Kidney epithelial cell (primary cell): ENCODE measurements around the gene MIB1. TPM values are rescaled to one million over a fixed set of nuclear protein-coding genes. Genes with fewer than 3 reads are reported as not detected.
A peak's percentile ranks its signal among the peaks of the same experiment; 100 is the strongest.
"Not testable (repeated sequence)": the region's sequence is repeated elsewhere in the genome, so short reads cannot be mapped to it uniquely, and the experiment has no call there.

Experiments used
- DNase-seq: peaks from one replicate; pipeline ENCODE4 v3.0.0-alpha.2; 2010; ENCODE audit warnings: low read depth
- H3K27me3 ChIP-seq: 2 replicates; pipeline ENCODE4 v1.6.0; 2011; ENCODE audit warnings: low read length; ENCODE audit not compliant: control insufficient read depth, insufficient read depth
- H3K36me3 ChIP-seq: 2 replicates; pipeline ENCODE4 v1.5.1; 2011; ENCODE audit warnings: low read length; ENCODE audit not compliant: control insufficient read depth, insufficient read depth
- H3K4me3 ChIP-seq: 2 replicates; pipeline ENCODE4 v1.5.1; 2011; ENCODE audit warnings: low read depth, mild to moderate bottlenecking, control low read depth, low read length
- CTCF ChIP-seq: IDR thresholded peaks from 2 replicates; pipeline ENCODE4 v1.5.1; 2011; ENCODE audit warnings: mild to moderate bottlenecking, moderate library complexity, low read length, control low read depth, inconsistent platforms; ENCODE audit not compliant: insufficient read depth, poor library complexity, severe bottlenecking
- total RNA-seq: library from RNA; depleted of rRNA; stranded (reverse); fragments of >200 nt; gene quantifications from 2 replicates; pipeline ENCODE4 v1.2.3, GENCODE V29; 2015

MIB1 gene
- total RNA-seq, 1 donor from 2014 or later: 46.7 TPM

- no peaks in the 10 kb centered on the region for H3K27me3 ChIP-seq
- DNase-seq: no peak
- no peak for TF ChIP-seq CTCF
- peak overlapping the region; percentile 73 for H3K4me3 ChIP-seq
- no peaks in the 10 kb centered on the region for H3K36me3 ChIP-seq
These were observed 37.3 kb upstream of the MIB1 start for GRCh38 chr18:21703241-21703820.

- no peak for DNase-seq
- Histone ChIP-seq H3K4me3 (peak within 1 kb of the TSS; percentile 73), H3K27me3 (no peaks in the 10 kb centered on the region), H3K36me3 (no peaks in the 10 kb centered on the region)
- TF ChIP-seq CTCF: peak; percentile 36
These were observed 35.8 kb upstream of the MIB1 start, which contains the start of gene ABHD3 for GRCh38 chr18:21704603-21705364. TSS of gene ABHD3 (minus strand) at chr18:21704774. CDS start at chr18:21704665, 109 bp downstream.

- Histone ChIP-seq H3K36me3 (no peaks in the 10 kb centered on the region), H3K27me3 (no peaks in the 10 kb centered on the region), H3K4me3 (no peak overlapping the region)
- no peak for TF ChIP-seq CTCF
- no peak for DNase-seq
These were observed 34.2 kb upstream of the MIB1 start for GRCh38 chr18:21706386-21706865.

GRCh38 chr18:21707130-21707529 is 33.5 kb upstream of the MIB1 start:
- not testable (repeated sequence) for H3K4me3 ChIP-seq, H3K36me3 ChIP-seq, DNase-seq, H3K27me3 ChIP-seq

- Histone ChIP-seq H3K4me3 (no peak overlapping the region), H3K36me3 (no peaks in the 10 kb centered on the region), H3K27me3 (no peaks in the 10 kb centered on the region)
- DNase-seq: no peak
- TF ChIP-seq CTCF: no peak
These were observed 26.1 kb upstream of the MIB1 start for GRCh38 chr18:21714474-21714873.

GRCh38 chr18:21722687-21723086 is 17.9 kb upstream of the MIB1 start:
- Histone ChIP-seq H3K27me3 (no peaks in the 10 kb centered on the region), H3K36me3 (no peaks in the 10 kb centered on the region), H3K4me3 (no peak overlapping the region)
- no peak for DNase-seq
- TF ChIP-seq CTCF: no peak
